Thyroid gland (tissue), 4 donors: ENCODE results near the gene POLD2.

Experiments used
- POLR2A ChIP-seq, 2 donors: fragments of 450-650 bp; IDR thresholded peaks; one replicate each; pipeline ENCODE4 v1.6.1; 2017; ENCODE audit warnings: antibody characterized with exemption in 2 of 2, mild to moderate bottlenecking in 2 of 2, moderate library complexity in 1 of 2
- TF ChIP-seq, protein P1 (sequence below), 6 experiments: fragments of 200-600 bp in 3 of 6; fragments of 450-650 bp in 3 of 6; sonication (generic) in 3 of 6; IDR thresholded peaks; one replicate each; pipeline ENCODE4 v1.5.1; 2016 to 2019; ENCODE audit warnings: antibody characterized with exemption in 6 of 6, mild to moderate bottlenecking in 2 of 6, inconsistent platforms in 1 of 6, moderate library complexity in 1 of 6

DNA sequence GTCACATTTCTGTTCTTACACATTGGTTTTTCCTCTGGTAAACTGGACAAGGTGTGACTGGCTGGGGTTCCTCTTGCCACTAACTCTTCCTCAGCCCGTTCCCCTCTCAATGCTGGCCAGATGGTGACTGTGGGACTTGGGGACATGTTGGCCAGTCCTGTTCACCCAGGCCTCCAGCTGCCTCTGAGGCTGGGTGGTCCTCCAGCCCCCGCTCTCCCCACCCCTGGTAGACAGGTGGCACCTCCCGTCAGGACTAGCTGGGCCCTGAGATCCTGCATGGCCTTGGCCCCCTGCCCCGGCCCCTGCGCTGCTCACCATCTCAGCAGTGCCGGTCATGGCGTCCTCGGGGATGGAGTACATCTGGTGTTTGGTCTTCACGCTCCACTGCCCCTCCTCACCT lies 28.6 kb upstream of the POLD2 start:
- TF ChIP-seq POLR2A (IDR thresholded peaks at IDR 0.05) = no peak
- TF ChIP-seq, protein P1, sequence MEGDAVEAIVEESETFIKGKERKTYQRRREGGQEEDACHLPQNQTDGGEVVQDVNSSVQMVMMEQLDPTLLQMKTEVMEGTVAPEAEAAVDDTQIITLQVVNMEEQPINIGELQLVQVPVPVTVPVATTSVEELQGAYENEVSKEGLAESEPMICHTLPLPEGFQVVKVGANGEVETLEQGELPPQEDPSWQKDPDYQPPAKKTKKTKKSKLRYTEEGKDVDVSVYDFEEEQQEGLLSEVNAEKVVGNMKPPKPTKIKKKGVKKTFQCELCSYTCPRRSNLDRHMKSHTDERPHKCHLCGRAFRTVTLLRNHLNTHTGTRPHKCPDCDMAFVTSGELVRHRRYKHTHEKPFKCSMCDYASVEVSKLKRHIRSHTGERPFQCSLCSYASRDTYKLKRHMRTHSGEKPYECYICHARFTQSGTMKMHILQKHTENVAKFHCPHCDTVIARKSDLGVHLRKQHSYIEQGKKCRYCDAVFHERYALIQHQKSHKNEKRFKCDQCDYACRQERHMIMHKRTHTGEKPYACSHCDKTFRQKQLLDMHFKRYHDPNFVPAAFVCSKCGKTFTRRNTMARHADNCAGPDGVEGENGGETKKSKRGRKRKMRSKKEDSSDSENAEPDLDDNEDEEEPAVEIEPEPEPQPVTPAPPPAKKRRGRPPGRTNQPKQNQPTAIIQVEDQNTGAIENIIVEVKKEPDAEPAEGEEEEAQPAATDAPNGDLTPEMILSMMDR (IDR thresholded peaks at IDR 0.05) = no peak
